Dendritic cell treated with granulocyte-macrophage colony-stimulating factor and Interleukin-4, amounts not matched to agents 40 ng/mL and 50 ng/mL, for 4 days (primary cell): ENCODE data around the gene ST13.
"Not testable (repeated sequence)": the region's sequence is repeated elsewhere in the genome, so short reads cannot be mapped to it uniquely, and the experiment has no call there.

Experiments used
- H3K27ac Mint-ChIP-seq: one replicate; pipeline ENCODE4 v1.8.0; 2022; ENCODE audit warnings: mild to moderate bottlenecking, mixed read lengths
- H3K27me3 Mint-ChIP-seq: one replicate; pipeline ENCODE4 v1.8.0; 2022; ENCODE audit warnings: mild to moderate bottlenecking, mixed read lengths
- H3K36me3 Mint-ChIP-seq: one replicate; pipeline ENCODE4 v1.8.0; 2022; ENCODE audit warnings: low read depth, mixed read lengths
- H3K4me1 Mint-ChIP-seq: one replicate; pipeline ENCODE4 v1.8.0; 2022; ENCODE audit warnings: low read depth, mixed read lengths
- H3K4me3 Mint-ChIP-seq: one replicate; pipeline ENCODE4 v1.8.0; 2022; ENCODE audit warnings: mild to moderate bottlenecking, moderate library complexity, mixed read lengths
- H3K9me3 Mint-ChIP-seq: one replicate; pipeline ENCODE4 v1.8.0; 2022; ENCODE audit warnings: mixed read lengths
- intact Hi-C: fragments of 100-400 bp; cut with micrococcal nuclease; formaldehyde crosslinking; loops from one replicate; pipeline ENCODE4 v1.15.0; 2022

ST13 gene

DNA sequence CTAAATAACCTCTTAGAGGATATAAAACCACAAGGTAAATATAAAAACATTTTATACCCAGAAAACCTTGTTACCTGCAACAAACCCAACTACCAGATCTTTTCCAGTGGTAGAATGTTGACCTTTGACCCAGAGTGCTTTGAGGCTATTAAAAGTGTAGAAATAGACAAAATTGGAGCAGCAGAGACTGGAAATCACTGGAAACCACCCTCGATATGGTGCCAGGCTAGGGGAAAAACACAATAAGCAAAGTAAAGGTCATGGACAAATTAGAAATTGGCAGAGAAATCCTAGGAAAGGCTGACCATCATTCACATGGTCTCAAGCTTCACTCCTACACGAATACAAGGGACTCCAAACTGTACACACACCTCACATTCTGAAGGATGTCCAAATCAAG is 64.0 kb downstream of the ST13 start:
- no peaks in the 10 kb centered on the region for H3K9me3 Mint-ChIP-seq
- H3K36me3 Mint-ChIP-seq = peaks cover 54% of the 10 kb centered on the region
- no peaks in the 10 kb centered on the region for H3K4me1 Mint-ChIP-seq
- H3K27me3 Mint-ChIP-seq = no peaks in the 10 kb centered on the region
- H3K27ac Mint-ChIP-seq = no peak overlapping the region
- intact Hi-C loops = no loop called here
- H3K4me3 Mint-ChIP-seq = no peak overlapping the region

DNA sequence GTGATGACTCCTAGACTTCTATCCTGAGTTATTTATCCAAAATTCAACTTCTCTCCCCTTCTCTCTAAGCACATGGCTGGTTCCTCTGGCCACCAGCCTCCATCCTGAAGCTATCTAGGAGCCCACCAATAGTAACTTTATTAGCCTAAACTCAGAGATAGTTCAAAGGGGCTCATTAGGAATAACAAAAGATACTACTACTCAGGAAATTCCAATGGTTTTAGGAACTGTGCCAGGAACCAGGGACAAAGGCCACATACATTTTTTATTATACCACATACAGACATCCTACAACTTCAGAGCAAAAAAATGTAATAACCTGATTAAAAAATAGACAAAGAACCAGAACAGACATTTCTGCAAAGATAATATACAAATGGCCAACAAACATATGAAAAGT is 65.2 kb downstream of the ST13 start:
- Mint-ChIP-seq H3K9me3 (no peaks in the 10 kb centered on the region), H3K36me3 (peaks cover 65% of the 10 kb centered on the region), H3K4me3 (no peak overlapping the region), H3K27me3 (no peaks in the 10 kb centered on the region), H3K27ac (no peak overlapping the region), H3K4me1 (no peaks in the 10 kb centered on the region)
- intact Hi-C loops = no loop called here

DNA sequence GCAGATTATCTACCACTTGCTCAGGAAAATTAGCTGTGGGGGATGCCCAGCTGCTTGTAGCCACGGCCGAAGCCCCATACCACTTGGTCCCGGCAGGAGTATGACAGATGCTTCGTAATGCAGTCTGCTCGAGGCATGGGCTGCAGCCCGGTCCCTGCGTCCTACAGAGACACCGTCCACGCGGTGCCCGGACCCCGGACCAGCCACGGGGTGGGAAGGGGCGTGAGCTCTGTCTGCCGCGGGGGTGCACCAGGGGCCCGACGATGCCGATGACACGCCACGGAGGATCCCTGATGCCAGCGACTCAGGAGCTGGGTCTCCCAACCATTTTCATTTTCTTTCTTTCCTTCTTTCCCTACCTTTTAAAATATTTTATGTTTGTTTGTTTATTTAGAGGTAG is 67.3 kb downstream of the ST13 start:
- Mint-ChIP-seq H3K27me3 (no peaks in the 10 kb centered on the region), H3K4me3 (no peak overlapping the region), H3K9me3 (no peaks in the 10 kb centered on the region), H3K4me1 (no peaks in the 10 kb centered on the region), H3K36me3 (peaks cover 86% of the 10 kb centered on the region), H3K27ac (no peak overlapping the region)
- intact Hi-C loops = no loop called here

DNA sequence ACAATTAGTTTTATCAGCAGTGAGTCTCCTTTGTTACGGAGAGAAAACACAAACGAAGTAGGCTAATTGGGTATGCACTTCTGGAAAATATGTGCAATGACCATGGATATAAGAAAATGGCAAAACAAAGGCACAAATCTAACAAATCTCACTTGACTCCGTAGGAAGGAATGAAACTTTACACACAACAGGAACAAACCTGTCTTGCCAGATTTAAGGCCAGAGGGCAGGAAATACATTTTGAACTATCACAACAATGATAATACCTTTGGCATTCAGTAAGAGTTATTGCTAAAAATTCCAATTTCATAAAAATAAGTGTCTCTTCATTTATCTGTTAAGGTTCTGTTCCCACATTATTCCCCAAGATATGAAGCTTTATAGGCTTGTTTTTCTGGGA is 73.9 kb downstream of the ST13 start:
- H3K9me3 Mint-ChIP-seq = no peaks in the 10 kb centered on the region
- no peak overlapping the region for H3K27ac Mint-ChIP-seq
- intact Hi-C loops = no loop called here
- H3K36me3 Mint-ChIP-seq = peaks cover 69% of the 10 kb centered on the region
- no peaks in the 10 kb centered on the region for H3K27me3 Mint-ChIP-seq
- H3K4me3 Mint-ChIP-seq = no peak overlapping the region
- H3K4me1 Mint-ChIP-seq = no peaks in the 10 kb centered on the region

DNA sequence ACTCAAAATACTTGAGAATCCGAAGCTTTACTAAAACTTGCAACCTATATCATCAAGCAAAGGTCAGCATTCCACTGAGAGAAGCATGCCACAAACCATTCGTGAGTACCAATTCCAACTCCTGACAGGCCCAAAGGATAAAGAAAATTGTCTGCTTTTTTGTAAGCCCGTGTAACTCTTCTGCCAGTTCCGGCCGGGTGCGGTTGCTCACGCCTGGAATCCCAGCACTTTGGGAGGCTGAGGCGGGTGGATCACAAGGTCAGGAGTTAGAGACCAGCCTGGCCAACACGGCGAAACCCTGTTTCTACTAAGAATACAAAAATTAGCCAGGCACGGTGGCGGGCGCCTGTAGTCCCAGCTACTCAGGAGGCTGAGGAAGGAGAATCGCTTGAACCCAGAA is 74.7 kb downstream of the ST13 start:
- H3K4me3 Mint-ChIP-seq, intact Hi-C loops, H3K4me1 Mint-ChIP-seq, H3K9me3 Mint-ChIP-seq, H3K27ac Mint-ChIP-seq, H3K27me3 Mint-ChIP-seq: not testable (repeated sequence)
- H3K36me3 Mint-ChIP-seq = peaks cover 71% of the 10 kb centered on the region
